ENCODE data around the gene ABHD16A.

DNA sequence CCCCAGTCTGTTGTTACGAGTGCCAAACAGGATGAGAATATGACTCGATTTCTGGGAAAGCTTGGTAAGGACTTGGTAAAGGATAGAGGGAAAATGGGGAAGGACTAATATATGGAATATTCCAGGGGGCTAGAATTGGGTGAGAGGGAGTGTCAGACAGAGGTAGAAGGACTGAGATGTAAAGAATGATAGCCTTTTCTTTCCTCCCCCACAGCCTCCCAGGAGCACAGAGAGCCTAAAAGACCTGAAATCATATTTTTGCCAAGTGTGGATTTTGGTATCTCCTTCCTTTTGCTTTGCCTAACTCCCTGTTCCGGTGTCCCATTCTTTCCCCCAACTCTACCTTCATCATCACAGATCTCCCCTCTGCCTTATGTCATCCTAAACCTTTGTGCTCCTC lies 39.8 kb upstream of the ABHD16A start:
- TF ChIP-seq POLR2AphosphoS5 (IDR thresholded peaks at IDR 0.05) (no peak), POLR2A (IDR thresholded peaks at IDR 0.05) (no peak)
- TF ChIP-seq, protein P1, sequence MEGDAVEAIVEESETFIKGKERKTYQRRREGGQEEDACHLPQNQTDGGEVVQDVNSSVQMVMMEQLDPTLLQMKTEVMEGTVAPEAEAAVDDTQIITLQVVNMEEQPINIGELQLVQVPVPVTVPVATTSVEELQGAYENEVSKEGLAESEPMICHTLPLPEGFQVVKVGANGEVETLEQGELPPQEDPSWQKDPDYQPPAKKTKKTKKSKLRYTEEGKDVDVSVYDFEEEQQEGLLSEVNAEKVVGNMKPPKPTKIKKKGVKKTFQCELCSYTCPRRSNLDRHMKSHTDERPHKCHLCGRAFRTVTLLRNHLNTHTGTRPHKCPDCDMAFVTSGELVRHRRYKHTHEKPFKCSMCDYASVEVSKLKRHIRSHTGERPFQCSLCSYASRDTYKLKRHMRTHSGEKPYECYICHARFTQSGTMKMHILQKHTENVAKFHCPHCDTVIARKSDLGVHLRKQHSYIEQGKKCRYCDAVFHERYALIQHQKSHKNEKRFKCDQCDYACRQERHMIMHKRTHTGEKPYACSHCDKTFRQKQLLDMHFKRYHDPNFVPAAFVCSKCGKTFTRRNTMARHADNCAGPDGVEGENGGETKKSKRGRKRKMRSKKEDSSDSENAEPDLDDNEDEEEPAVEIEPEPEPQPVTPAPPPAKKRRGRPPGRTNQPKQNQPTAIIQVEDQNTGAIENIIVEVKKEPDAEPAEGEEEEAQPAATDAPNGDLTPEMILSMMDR (IDR thresholded peaks at IDR 0.05 in 8 of 11, conservative IDR thresholded peaks at IDR 0.05 in 3 of 11), result no peak
